Measurements from ENCODE around the gene ZC3H6.
"Not testable (repeated sequence)": the region's sequence is repeated elsewhere in the genome, so short reads cannot be mapped to it uniquely, and the experiment has no call there.

ZC3H6 gene

DNA sequence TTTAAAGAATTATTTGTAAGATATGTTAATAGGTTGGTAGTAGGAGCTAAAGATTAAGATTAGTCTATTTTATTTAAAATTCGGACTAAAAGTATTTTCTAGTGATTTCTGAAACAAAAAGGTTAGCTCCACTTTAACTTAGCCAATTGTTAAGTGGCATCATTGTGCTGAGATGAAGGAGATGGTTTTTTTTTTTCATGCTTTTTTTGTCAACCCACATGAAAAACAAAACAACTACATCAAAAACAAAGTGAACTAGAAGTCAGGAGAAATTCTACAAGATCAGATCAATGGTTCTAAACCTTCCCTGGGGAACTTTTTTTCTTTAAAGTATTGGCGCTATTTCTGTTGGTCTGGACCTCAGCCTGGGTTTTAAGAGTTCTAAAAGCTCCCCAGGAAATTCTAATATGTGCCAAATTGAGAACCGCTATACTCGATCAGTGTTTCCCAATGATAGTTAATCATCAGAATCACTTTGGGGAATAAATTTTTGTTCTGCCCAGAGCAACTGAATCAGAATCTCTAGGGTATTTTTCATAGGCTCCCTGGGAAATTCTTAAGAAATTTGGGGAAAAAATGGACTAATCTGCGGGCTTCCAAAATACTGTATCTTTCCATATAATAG, 2.3 kb downstream of the ZC3H6 start:
- Histone ChIP-seq H3K9ac (ENCODE audit: low read depth, low read length) (no peak overlapping the region), H3K27me3 (ENCODE audit: insufficient read depth, low read length) (no peaks in the 10 kb centered on the region), H3K36me3 (ENCODE audit: insufficient read depth, low read length) (no peaks in the 10 kb centered on the region), H3K27ac (ENCODE audit: low read depth, low read length) (no peak overlapping the region), H3K9me3 (ENCODE audit: insufficient read depth, low read depth, low read length) (no peaks in the 10 kb centered on the region), H3K4me3 (ENCODE audit: low read length) (no peak overlapping the region; the same call in 1 of the 2 replicates), H3K4me1 (ENCODE audit: insufficient read depth, low read length) (peaks cover 15% of the 10 kb centered on the region; the same call in 1 of the 2 replicates)
- WGBS: 95% methylated on average over 4 of the region's 5 CpGs

DNA sequence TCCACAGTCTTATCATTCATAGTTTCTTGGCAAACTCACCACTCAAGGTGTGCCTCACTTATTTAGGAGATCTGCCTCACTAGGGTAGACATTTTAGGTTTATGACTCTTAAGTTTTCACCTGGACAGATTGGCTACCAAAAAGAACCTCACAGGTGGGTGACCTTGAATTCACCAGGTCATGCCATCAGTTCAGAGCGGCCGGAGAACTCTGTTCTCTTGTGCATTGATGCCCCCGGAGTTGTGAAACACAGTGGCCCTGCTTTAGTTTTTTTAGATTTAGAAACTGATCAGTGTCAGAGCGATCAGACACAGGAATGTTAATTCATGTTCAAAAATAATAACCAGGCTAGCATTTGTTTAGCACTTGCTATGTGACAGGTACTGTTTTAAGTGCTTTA, 6.7 kb downstream of the ZC3H6 start:
- WGBS: 96% methylated on average over 3 of the region's 4 CpGs
- not testable (repeated sequence) for H3K9ac ChIP-seq (ENCODE audit: low read depth, low read length); H3K4me3 ChIP-seq (ENCODE audit: low read length); H3K9me3 ChIP-seq (ENCODE audit: insufficient read depth, low read depth, low read length); H3K4me1 ChIP-seq (ENCODE audit: insufficient read depth, low read length); H3K27ac ChIP-seq (ENCODE audit: low read depth, low read length); H3K27me3 ChIP-seq (ENCODE audit: insufficient read depth, low read length); H3K36me3 ChIP-seq (ENCODE audit: insufficient read depth, low read length)

DNA sequence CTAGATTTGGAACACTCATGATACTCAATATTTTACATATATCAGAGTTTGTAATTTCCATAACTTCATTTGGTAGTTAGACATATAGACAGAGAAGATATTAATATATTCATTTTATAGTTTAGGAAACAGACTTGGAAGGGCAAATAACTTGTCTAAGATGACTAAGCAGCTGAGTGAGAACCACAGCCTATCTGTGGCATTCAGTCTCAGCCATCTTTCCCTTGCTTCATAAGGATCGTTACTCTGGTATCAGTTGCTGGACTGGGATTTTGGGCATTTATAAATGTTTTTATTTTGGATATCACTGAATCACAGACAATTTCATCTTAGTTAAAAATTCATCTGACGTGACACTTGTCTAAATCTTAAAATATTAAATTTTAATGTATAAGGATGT, 8.1 kb downstream of the ZC3H6 start:
- not testable (repeated sequence) for H3K9me3 ChIP-seq (ENCODE audit: insufficient read depth, low read depth, low read length); H3K4me3 ChIP-seq (ENCODE audit: low read length); H3K27ac ChIP-seq (ENCODE audit: low read depth, low read length); H3K27me3 ChIP-seq (ENCODE audit: insufficient read depth, low read length); H3K9ac ChIP-seq (ENCODE audit: low read depth, low read length); H3K36me3 ChIP-seq (ENCODE audit: insufficient read depth, low read length); H3K4me1 ChIP-seq (ENCODE audit: insufficient read depth, low read length)
- WGBS: no CpG with 5 or more reads among the region's 2 CpGs

DNA sequence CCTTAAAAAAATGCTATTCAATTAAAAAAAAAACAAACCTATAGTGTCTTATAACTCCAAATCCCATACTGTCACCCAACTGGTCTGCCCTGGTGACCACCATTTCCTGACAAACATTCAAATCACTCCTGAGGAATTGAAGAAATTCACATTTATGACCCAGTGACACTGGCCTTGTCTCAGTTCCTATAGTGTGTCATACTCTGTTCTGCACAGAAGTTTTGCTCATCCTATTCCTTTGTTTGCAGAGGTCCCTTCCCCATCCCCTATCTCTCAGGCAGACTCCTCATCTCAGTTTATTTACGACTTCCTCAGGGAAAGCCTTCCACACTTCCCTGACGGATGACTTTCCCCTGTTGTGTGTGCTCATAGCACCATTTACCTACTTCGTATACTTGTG, 14.7 kb downstream of the ZC3H6 start:
- Histone ChIP-seq H3K9ac (ENCODE audit: low read depth, low read length) (no peak overlapping the region), H3K4me1 (ENCODE audit: insufficient read depth, low read length) (no peaks in the 10 kb centered on the region), H3K9me3 (ENCODE audit: insufficient read depth, low read depth, low read length) (no peaks in the 10 kb centered on the region), H3K4me3 (ENCODE audit: low read length) (no peak overlapping the region), H3K27me3 (ENCODE audit: insufficient read depth, low read length) (no peaks in the 10 kb centered on the region), H3K36me3 (ENCODE audit: insufficient read depth, low read length) (no peaks in the 10 kb centered on the region), H3K27ac (ENCODE audit: low read depth, low read length) (no peak overlapping the region)
- WGBS: 95% methylated on average over 3 of the region's 3 CpGs

DNA sequence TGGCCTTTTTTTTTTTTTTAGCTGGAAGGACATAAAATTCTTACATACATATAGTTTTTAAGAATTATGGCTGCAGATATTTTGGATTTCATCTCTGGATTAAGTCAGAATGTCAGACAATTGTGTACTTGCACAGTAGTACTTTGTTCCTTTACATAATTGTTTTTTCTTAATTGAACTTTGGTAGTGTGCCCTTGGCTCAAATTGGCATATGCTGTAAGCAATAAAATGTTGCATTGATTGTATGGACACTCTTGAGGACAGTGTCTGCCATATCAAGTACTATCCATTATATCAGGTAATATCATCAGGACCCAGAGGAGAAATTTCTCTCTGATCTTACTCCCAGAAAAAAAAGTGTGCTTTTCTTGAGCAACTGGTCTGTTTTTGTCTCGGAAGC, 15.3 kb downstream of the ZC3H6 start:
- Histone ChIP-seq H3K27ac (ENCODE audit: low read depth, low read length) (no peak overlapping the region), H3K4me1 (ENCODE audit: insufficient read depth, low read length) (no peaks in the 10 kb centered on the region), H3K9me3 (ENCODE audit: insufficient read depth, low read depth, low read length) (no peaks in the 10 kb centered on the region), H3K4me3 (ENCODE audit: low read length) (no peak overlapping the region), H3K36me3 (ENCODE audit: insufficient read depth, low read length) (no peaks in the 10 kb centered on the region), H3K9ac (ENCODE audit: low read depth, low read length) (no peak overlapping the region), H3K27me3 (ENCODE audit: insufficient read depth, low read length) (no peaks in the 10 kb centered on the region)
- 97% methylated on average over 1 of the region's 1 CpG for WGBS

DNA sequence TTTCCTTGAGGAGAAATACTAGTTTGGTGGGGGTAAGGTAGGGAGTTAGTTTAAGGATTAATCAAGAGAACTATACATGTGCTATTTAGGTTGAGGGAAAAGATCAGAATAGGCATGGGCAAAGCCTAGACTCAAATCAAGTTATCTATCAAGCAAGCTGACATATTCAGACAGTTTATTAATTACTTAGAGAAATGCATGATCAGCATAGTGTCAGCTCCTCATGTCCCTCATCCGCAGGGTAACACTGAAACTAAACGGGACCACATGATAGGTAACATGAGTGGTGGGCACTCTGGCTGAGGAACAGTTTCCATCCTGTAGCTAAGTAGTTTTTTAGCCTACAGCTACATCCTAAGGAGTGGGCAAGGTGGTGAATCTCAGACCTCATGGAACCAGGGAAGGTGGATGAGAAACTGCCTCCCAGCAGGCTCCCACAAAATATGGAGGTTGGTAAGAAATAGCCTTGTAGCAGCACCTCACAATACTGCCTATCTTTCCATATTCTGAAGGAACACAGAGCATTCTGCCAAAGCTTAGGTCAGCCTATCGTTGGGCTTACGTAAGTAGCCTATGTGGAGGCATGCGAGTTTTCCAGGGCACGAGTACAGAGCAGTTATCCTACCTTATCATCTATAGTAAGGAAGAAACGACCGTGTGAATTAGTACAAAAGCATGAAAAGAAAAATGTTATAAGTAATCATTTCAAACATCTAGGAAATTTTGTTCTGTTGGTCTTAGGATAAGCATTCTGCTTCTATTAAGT, 18.4 kb downstream of the ZC3H6 start:
- H3K27ac ChIP-seq (ENCODE audit: low read depth, low read length): no peak overlapping the region
- WGBS: 91% methylated on average over 6 of the region's 8 CpGs
- no peak overlapping the region for H3K9ac ChIP-seq (ENCODE audit: low read depth, low read length)
- no peaks in the 10 kb centered on the region for H3K36me3 ChIP-seq (ENCODE audit: insufficient read depth, low read length)
- no peaks in the 10 kb centered on the region for H3K9me3 ChIP-seq (ENCODE audit: insufficient read depth, low read depth, low read length)
- H3K4me1 ChIP-seq (ENCODE audit: insufficient read depth, low read length): no peaks in the 10 kb centered on the region
- no peaks in the 10 kb centered on the region for H3K27me3 ChIP-seq (ENCODE audit: insufficient read depth, low read length)
- H3K4me3 ChIP-seq (ENCODE audit: low read length): no peak overlapping the region

DNA sequence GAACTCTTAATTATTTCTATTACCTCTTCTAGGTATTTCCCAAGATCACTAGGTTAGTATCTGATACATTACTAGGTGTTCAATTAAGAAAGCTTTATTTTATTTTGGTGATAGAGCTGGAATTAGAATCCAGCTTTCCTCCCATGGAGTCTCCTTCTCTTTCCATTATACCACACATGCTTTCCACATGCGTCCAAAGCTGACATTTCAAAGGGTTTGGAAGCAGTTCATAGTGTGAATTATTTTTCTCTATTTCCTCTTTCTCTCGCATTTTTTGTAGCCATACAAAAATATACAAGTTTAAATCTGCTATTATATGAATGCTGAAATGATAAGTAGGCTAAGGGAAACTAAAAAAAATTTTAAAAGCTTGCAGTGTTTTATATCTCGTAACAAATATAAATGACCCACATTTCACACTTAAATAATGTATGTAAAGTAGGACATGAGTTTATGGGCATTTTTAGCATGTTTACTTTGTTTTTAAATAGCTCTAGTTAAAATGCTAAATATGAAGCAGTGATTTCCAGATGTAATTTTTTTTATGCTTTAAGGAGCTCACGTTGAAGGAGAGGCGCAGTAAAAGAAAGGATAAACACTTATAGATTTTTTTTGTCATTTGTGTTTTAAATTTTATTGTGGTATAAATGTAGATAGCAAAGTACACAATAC, 20.1 kb downstream of the ZC3H6 start:
- Histone ChIP-seq H3K4me3 (ENCODE audit: low read length) (no peak overlapping the region), H3K36me3 (ENCODE audit: insufficient read depth, low read length) (no peaks in the 10 kb centered on the region), H3K4me1 (ENCODE audit: insufficient read depth, low read length) (no peaks in the 10 kb centered on the region), H3K27me3 (ENCODE audit: insufficient read depth, low read length) (no peaks in the 10 kb centered on the region), H3K27ac (ENCODE audit: low read depth, low read length) (no peak overlapping the region), H3K9me3 (ENCODE audit: insufficient read depth, low read depth, low read length) (no peaks in the 10 kb centered on the region), H3K9ac (ENCODE audit: low read depth, low read length) (no peak overlapping the region)
- 88% methylated on average over 2 of the region's 5 CpGs for WGBS

DNA sequence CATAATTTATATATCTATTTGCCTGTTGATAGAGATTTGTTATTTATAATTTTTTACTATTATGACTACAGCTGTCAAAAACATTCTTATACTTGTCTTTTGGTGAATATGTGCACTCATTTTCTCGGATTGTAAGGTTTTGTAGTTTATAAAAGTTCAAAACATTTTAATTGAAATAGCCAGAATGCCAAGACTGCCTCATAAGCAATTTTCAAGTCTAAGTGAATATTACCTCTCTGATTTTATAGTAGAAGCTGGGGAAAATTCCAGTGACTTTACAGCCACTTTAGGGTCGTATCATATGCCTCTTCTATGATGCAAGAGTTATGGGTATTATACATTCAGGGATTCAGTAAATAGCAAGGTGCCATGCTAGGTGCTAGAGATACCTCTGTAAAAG, 21.0 kb downstream of the ZC3H6 start:
- H3K27ac ChIP-seq (ENCODE audit: low read depth, low read length): no peak overlapping the region
- H3K36me3 ChIP-seq (ENCODE audit: insufficient read depth, low read length): no peaks in the 10 kb centered on the region
- 90% methylated on average over 2 of the region's 2 CpGs for WGBS
- H3K4me1 ChIP-seq (ENCODE audit: insufficient read depth, low read length): no peaks in the 10 kb centered on the region
- H3K9me3 ChIP-seq (ENCODE audit: insufficient read depth, low read depth, low read length): no peaks in the 10 kb centered on the region
- no peaks in the 10 kb centered on the region for H3K27me3 ChIP-seq (ENCODE audit: insufficient read depth, low read length)
- H3K9ac ChIP-seq (ENCODE audit: low read depth, low read length): no peak overlapping the region
- H3K4me3 ChIP-seq (ENCODE audit: low read length): no peak overlapping the region

DNA sequence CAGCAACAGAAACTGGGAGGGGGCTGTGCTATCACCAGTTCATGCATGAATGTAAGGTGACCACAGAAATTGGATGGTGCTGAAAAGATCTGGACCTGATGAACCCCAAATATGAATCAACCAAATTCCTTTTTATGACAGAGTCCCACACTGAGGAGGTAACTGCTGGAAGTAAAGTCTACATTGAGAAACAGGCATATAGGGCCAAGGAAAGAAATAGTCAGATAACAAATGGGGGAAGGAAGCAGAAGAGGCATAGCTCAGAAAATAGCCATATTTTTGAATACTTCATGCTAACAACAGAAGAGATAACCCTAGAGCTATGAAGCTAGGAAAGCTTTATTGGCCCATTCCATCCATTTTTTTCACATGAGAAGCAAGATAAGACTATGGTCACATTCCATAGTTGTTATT, 25.8 kb downstream of the ZC3H6 start:
- Histone ChIP-seq H3K4me3 (ENCODE audit: low read length) (no peak overlapping the region), H3K36me3 (ENCODE audit: insufficient read depth, low read length) (peaks cover 10% of the 10 kb centered on the region; the same call in 1 of the 2 replicates), H3K27ac (ENCODE audit: low read depth, low read length) (no peak overlapping the region)

DNA sequence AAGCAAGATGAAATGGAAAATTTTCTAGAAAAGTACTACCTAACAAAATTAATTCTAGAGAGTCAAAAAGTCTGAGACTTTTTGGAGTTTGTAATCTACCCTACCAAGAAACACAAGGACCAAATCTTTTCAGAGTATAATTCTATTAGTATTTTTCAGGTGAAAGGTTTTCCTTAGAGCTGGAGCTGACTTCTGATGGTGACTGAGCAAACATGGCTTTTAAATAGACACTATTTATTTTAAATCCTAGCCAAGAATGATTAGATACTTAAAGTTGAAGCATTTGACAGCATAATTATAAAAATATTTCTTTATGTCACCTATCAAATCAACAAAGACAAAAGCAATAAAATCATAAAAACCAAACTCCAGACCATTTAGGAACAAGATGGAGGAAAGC, 26.6 kb downstream of the ZC3H6 start:
- H3K4me3 ChIP-seq (ENCODE audit: low read length): no peak overlapping the region
- no peak overlapping the region for H3K9ac ChIP-seq (ENCODE audit: low read depth, low read length)

More for the DNA sequence above, 25.8 kb downstream of the ZC3H6 start:
- H3K9me3 ChIP-seq (ENCODE audit: insufficient read depth, low read depth, low read length): no peaks in the 10 kb centered on the region
- no peaks in the 10 kb centered on the region for H3K4me1 ChIP-seq (ENCODE audit: insufficient read depth, low read length)
- no peaks in the 10 kb centered on the region for H3K27me3 ChIP-seq (ENCODE audit: insufficient read depth, low read length)
- no peak overlapping the region for H3K9ac ChIP-seq (ENCODE audit: low read depth, low read length)

DNA sequence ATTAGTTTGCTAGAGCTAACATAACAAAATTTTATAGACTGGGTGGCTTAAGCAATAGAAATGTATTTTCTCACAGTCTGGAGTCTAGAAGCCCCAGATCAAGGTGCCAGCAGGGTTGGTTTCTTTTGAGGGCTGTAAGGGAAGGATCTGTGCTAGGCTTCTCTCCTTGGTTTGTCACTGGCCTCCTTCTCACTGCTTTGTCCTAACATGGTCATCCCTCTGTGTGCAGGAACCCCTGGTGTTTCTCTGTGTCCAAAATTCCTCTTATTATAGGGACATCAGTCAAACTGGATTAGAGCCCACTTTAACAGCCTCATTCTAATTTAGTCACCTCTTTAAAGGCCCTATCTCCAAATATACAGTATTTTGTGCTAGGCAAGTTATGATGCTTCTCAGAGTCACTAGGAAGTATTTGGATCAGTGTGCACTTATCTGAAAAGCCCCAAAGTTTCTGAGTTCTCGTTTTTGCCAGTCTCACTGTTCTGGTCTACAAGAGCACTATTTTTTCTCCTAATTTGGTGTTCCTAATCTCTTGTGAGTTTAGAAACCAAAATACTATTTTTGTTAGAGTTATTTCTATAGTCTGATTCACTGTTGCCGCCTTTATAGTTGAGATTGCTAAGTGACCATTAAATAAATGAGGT, 29.0 kb downstream of the ZC3H6 start:
- peaks cover 10% of the 10 kb centered on the region; the same call in 1 of the 2 replicates for H3K36me3 ChIP-seq (ENCODE audit: insufficient read depth, low read length)
- no peaks in the 10 kb centered on the region for H3K9me3 ChIP-seq (ENCODE audit: insufficient read depth, low read depth, low read length)
- no peak overlapping the region for H3K27ac ChIP-seq (ENCODE audit: low read depth, low read length)
- WGBS: 67% methylated on average over 1 of the region's 2 CpGs
- no peak overlapping the region for H3K4me3 ChIP-seq (ENCODE audit: low read length)
- no peak overlapping the region for H3K9ac ChIP-seq (ENCODE audit: low read depth, low read length)
- H3K4me1 ChIP-seq (ENCODE audit: insufficient read depth, low read length): no peaks in the 10 kb centered on the region
- H3K27me3 ChIP-seq (ENCODE audit: insufficient read depth, low read length): no peaks in the 10 kb centered on the region

More for the DNA sequence above, 26.6 kb downstream of the ZC3H6 start:
- Histone ChIP-seq H3K36me3 (ENCODE audit: insufficient read depth, low read length) (peaks cover 10% of the 10 kb centered on the region; the same call in 1 of the 2 replicates), H3K27me3 (ENCODE audit: insufficient read depth, low read length) (no peaks in the 10 kb centered on the region), H3K4me1 (ENCODE audit: insufficient read depth, low read length) (no peaks in the 10 kb centered on the region), H3K9me3 (ENCODE audit: insufficient read depth, low read depth, low read length) (no peaks in the 10 kb centered on the region), H3K27ac (ENCODE audit: low read depth, low read length) (no peak overlapping the region)

Data from HUES64 (cell line).